HTR-8/SVneo (cell line): Measurements from ENCODE around the gene HAP1.
"Not testable (repeated sequence)": the region's sequence is repeated elsewhere in the genome, so short reads cannot be mapped to it uniquely, and the experiment has no call there.

Source experiments
- DNase-seq: peaks from one replicate; pipeline ENCODE4 v3.0.0; 2011; ENCODE audit warnings: low spot score, mixed read lengths; ENCODE audit not compliant: insufficient read length
- FAIRE-seq: peaks from 2 replicates; lab custom pipeline; 2011; peaks lifted over from hg19 to GRCh38; lab: Jason Lieb, UNC

The HAP1 gene

DNA sequence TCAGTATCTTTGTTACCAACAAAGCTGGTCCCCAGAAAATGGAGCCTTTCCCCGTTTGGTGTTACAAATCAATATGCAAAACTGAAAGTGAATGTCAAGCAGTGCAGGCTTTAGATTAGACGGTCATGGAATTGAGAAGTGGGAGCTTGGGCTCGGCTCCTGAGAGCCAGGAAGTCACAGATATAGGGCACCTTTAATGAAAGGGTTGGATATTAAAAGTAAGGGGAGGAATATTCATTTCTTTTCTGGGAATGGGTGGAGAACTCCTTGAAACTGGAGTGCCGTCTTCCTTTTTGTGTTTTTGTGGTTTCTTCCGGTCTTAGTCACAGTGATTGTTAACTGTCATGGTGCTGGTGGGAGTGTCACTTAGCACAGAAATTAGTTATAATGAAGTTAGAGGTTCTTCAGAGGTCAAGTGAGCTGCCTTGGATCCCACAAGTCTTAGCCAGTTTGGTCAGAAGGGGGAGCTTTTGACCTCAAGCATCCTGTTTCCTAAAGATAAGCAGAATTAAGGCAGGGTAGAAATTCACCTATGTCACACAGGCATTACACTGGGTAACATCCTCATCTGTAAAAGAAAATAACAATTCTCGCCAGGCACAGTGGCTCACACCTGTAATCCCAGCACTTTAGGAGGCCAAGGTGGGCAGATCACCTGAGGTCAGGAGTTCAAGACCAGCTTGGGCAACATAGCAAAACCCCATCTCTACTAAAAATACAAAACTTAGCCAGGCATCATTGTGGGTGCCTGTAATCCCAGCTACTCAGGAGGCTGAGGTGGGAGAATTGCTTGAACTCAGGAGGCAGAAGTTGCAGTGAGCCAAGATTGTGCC, 55.3 kb downstream of the HAP1 start:
- FAIRE-seq (no peak), DNase-seq (peak; percentile 53)

DNA sequence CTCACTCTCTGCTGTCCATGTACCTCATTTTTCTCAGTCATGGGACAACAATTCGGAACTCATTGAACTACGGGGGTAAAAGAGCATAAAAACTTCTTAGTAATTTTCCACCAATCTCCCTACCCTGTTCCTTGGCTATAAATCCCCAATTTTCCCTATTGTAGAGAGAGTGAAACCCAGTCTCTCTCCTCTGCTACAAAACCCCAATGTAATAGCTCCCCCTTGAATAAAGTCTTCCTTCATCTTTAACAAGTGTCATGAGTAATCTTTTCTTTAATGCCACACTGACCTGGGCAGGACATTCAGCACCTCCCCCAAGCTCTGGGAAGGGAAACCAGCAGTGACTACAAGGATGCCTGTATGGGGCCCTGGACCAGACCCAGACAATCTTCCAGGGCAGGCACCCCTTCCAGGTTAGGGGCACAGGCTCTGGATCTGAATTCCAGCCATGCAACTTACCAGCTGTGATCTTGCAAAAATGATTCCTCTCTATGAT, 56.0 kb downstream of the HAP1 start:
- DNase-seq: no peak
- FAIRE-seq: no peak

GRCh38 chr17:41676058-41676419, 58.4 kb downstream of the HAP1 start:
- DNase-seq (no peak), FAIRE-seq (no peak)

DNA sequence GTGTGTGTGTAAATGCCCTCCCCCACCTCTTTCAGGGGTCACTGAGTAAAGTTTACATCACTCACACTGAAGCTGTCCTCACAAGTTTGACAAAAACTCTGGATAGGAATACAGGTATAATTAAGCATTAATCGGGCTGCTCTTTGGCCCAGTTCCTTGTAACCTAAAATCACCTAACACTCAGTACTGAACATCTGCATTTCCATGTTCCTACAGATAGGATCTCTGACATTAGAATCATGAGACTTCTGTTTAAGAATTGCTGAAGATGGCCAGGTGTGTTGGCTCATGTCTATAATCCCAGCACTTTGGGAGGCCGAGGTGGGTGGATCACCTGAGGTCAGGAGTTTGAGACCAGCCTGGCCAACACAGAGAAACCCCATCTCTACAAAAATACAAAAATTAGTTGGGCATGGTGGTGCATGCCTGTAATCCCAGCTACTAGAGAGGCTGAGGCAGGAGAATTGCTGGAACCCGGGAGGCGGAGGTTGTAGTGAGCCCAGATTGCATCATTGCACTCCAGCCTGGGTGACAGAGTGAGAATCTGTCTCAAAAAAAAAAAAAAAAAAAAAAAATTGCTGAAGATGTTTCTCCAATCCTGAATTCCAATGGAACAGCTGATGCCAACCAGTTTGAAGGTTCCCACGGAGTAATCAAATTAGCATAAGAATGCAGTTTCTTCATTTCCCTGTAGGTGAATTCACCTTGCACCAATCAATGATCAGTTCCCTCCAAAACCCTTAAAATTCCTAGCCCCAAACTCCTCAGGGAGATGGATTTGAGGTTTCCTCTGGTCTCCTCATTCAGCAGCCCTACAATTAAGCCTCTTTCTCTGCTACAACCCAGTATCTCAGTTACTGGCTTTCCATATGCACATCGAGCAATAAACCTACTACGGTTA, 59.0 kb downstream of the HAP1 start:
- FAIRE-seq: not testable (repeated sequence)

More for the DNA sequence above, 59.0 kb downstream of the HAP1 start:
- DNase-seq: not testable (repeated sequence)
